GM12873 (cell line): ENCODE results near the gene NEB.

Experiments
- CTCF ChIP-seq: IDR thresholded peaks from 2 replicates; pipeline ENCODE4 v1.5.1; 2012; ENCODE audit warnings: low read depth, mild to moderate bottlenecking, moderate library complexity, low read length, control low read depth; ENCODE audit not compliant: insufficient read depth; ENCODE audit errors: missing control alignments

Gene NEB

DNA sequence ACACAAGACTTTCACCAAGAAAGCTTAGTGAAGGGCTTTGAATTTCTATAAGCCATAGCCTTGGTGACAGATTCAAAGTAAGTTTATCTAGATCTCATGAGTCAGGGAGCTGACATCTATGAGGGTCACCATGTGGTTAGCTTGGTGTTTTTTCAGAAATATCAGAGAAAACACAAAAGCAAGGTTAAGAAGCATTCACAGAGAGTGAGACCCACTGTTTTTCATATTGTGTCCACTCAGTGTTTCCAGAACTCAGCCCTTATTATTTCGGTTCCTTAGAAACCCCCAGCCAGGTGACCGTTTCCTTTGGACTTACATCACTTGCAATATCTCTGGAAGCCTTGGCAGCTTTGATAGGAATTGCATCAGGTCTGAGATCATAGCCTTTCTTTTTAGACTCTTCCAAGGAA is 76.6 kb downstream of the NEB start:
- no peak for TF ChIP-seq CTCF

GRCh38 chr2:151655663-151656398 is 78.4 kb downstream of the NEB start:
- TF ChIP-seq CTCF, result no peak

- no peak for TF ChIP-seq CTCF
These were observed 79.4 kb downstream of the NEB start for GRCh38 chr2:151654891-151655290.

DNA sequence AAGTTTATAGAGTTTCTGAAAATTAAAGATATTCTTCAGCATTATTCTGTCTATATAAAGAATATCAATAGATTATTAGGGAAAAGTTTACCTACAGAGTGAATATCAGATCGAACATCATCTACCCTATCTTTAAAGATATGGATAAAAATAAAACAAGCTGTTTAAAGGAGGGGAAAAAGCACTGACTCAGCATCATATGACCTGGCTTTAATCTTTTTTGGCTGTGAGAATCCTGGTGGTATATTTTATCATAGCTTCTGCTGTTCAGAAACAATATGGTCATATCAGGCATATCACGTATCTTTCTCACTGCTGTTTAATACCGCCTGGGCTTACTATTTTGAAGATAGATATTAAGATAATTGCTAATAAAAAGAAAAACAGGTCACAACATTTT is 80.2 kb downstream of the NEB start:
- TF ChIP-seq CTCF, result no peak

DNA sequence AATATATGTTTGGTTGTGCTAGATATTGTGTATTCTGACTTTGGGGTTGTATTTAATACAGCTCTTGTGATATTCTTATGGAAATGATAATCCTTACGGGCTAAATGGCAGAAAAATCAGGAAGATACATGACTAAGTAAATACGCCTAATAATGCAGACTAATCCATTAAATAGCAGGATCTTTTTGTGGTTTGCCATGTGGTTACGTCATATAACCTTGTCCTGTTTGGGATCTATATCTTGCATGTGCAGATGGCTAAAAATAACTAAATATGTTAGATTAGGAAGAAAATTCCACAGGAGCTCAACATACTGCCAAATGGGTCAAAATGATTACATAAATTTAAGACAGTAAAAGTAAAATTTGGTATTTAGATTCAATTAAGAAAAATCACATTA is 83.0 kb downstream of the NEB start:
- no peak for TF ChIP-seq CTCF

- TF ChIP-seq CTCF, result no peak
These were observed 83.8 kb downstream of the NEB start for GRCh38 chr2:151650456-151650855.

DNA sequence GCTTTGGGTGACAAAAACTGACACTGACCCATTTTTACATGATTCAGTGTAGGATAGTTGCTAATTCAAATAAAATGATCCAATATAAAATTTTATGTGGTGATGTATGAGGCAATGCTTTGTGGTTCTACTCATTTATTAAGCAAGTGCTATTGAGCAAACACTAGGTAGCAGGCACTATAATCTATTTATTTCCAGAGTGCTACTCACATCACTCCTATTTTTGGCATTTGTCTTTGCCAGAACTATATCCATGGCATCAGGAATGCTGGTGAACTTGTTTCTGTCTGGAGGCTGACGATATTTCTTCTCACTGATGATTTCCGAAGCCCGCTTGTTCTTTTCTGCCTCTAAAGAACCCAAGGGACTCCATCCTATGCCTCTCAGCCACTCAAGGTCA is 84.3 kb downstream of the NEB start:
- TF ChIP-seq CTCF, result no peak
